PC-3 (cell line): ENCODE results near the gene CAP2.

ENCODE experiments used
- EZH2 ChIP-seq: fragments of 300-600 bp; sonication (generic); IDR thresholded peaks from one replicate; pipeline ENCODE4 v1.6.1; 2017; ENCODE audit warnings: antibody characterized with exemption, mild to moderate bottlenecking, low read length; ENCODE audit not compliant: unreplicated experiment
- EZH2phosphoT487 ChIP-seq: fragments of 300-600 bp; sonication (generic); IDR thresholded peaks from 2 replicates; pipeline ENCODE4 v1.6.1; 2018; ENCODE audit warnings: mild to moderate bottlenecking, antibody characterized with exemption, low read length, borderline replicate concordance
- TF ChIP-seq, protein P1 (sequence below): fragments of 300-600 bp; sonication (generic); conservative IDR thresholded peaks from 2 replicates; pipeline ENCODE4 v1.5.1; 2017; ENCODE audit warnings: antibody characterized with exemption, low read depth, mild to moderate bottlenecking, low read length

DNA sequence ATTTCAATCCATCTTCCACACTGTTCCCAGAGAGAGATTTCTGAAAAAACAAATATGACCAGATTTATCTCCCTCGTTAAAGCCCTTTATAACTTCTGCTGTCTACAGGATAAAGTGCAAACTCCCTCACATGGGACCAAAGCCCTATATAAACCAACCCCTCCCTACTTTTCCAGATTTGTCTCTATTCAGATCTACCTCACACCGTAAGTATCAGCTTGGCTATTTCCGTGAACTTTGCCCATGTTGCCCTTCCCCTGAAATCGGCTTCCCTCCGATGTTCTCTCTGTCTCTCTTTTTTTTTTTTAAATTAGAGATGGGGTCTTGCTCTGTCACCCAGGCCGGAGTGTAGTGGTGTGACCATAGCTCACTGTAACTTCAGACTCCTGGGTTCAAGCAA lies 194.6 kb downstream of the CAP2 start:
- TF ChIP-seq, protein P1, sequence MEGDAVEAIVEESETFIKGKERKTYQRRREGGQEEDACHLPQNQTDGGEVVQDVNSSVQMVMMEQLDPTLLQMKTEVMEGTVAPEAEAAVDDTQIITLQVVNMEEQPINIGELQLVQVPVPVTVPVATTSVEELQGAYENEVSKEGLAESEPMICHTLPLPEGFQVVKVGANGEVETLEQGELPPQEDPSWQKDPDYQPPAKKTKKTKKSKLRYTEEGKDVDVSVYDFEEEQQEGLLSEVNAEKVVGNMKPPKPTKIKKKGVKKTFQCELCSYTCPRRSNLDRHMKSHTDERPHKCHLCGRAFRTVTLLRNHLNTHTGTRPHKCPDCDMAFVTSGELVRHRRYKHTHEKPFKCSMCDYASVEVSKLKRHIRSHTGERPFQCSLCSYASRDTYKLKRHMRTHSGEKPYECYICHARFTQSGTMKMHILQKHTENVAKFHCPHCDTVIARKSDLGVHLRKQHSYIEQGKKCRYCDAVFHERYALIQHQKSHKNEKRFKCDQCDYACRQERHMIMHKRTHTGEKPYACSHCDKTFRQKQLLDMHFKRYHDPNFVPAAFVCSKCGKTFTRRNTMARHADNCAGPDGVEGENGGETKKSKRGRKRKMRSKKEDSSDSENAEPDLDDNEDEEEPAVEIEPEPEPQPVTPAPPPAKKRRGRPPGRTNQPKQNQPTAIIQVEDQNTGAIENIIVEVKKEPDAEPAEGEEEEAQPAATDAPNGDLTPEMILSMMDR = no peak
- no peak for TF ChIP-seq EZH2phosphoT487
- no peak for TF ChIP-seq EZH2
